Hepatocyte (in vitro differentiated cells): ENCODE measurements around the gene SH3BP4.

Source experiments
- CTCF ChIP-seq: fragments of 200-600 bp; sonication (generic); IDR thresholded peaks from 2 replicates; pipeline ENCODE4 v1.5.1; 2016; ENCODE audit warnings: antibody characterized with exemption, mild to moderate bottlenecking; ENCODE audit not compliant: poor library complexity
- EZH2 ChIP-seq: fragments of 200-600 bp; sonication (generic); IDR thresholded peaks from 2 replicates; pipeline ENCODE4 v1.6.1; 2016; ENCODE audit warnings: antibody characterized with exemption, mild to moderate bottlenecking, borderline replicate concordance

GRCh38 chr2:235088496-235088921, 136.7 kb downstream of the SH3BP4 start:
- no peak for TF ChIP-seq CTCF
- TF ChIP-seq EZH2: no peak
